Rectal smooth muscle tissue (tissue), 1 donor: ENCODE results near the gene AP4E1.
"Not testable (repeated sequence)": the region's sequence is repeated elsewhere in the genome, so short reads cannot be mapped to it uniquely, and the experiment has no call there.

ENCODE experiments used
- H3K27ac ChIP-seq: one replicate; pipeline ENCODE4 v1.7.0; 2013; ENCODE audit warnings: low read depth, low read length, inconsistent platforms
- H3K27me3 ChIP-seq: one replicate; pipeline ENCODE4 v1.7.0; 2013; ENCODE audit warnings: low read length; ENCODE audit not compliant: control insufficient read depth, insufficient read depth
- H3K36me3 ChIP-seq: one replicate; pipeline ENCODE4 v1.7.0; 2013; ENCODE audit warnings: low read length; ENCODE audit not compliant: control insufficient read depth, insufficient read depth
- H3K4me1 ChIP-seq: one replicate; pipeline ENCODE4 v1.7.0; 2013; ENCODE audit warnings: low read length; ENCODE audit not compliant: control insufficient read depth, insufficient read depth
- H3K4me3 ChIP-seq: one replicate; pipeline ENCODE4 v1.7.0; 2013; ENCODE audit warnings: low read length
- H3K9ac ChIP-seq: one replicate; pipeline ENCODE4 v1.7.0; 2013; ENCODE audit warnings: low read length

The AP4E1 gene

DNA sequence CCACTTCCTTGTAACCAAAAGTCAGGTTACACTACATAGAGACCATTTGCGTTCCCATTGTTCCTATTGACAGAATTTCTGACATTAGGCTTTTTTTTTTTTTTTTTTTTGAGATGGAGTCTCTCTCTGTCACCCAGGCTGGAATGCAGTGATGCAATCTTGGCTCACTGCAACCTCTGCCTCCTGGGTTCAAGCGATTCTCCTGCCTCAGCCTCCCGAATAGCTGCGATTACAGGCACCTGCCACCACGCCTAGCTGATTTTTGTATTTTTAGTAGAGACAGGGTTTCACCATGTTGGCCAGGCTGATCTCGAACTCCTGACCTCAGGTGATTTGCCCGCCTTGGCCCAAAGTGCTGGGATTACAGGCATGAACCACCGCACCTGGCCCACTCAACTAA lies 7.1 kb upstream of the AP4E1 start:
- H3K9ac ChIP-seq, H3K4me3 ChIP-seq, H3K27ac ChIP-seq, H3K27me3 ChIP-seq, H3K4me1 ChIP-seq, H3K36me3 ChIP-seq: not testable (repeated sequence)

DNA sequence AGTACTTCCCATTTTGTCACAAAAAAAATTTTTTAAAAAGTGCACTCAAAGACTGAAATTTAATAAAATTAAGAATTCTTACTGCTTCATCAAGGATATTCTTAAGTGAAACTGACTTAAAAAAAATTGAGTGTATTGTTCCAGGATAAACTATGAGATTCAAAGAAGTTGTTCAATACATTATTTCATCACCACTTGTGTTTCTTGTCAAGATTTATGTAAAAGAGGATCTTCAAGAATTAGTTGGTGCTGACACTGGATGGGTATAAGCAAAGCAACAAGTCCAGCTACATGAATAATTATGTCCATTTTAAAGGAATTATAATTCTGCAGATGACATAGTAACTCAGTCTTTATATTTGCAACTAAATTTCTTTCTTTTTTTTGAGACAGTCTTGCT lies 4.3 kb upstream of the AP4E1 start:
- no peaks in the 10 kb centered on the region for H3K27me3 ChIP-seq
- H3K4me1 ChIP-seq: peaks cover 5% of the 10 kb centered on the region
- H3K9ac ChIP-seq: no peak overlapping the region
- H3K4me3 ChIP-seq: no peak overlapping the region
- H3K27ac ChIP-seq: no peak overlapping the region
- H3K36me3 ChIP-seq: no peaks in the 10 kb centered on the region

DNA sequence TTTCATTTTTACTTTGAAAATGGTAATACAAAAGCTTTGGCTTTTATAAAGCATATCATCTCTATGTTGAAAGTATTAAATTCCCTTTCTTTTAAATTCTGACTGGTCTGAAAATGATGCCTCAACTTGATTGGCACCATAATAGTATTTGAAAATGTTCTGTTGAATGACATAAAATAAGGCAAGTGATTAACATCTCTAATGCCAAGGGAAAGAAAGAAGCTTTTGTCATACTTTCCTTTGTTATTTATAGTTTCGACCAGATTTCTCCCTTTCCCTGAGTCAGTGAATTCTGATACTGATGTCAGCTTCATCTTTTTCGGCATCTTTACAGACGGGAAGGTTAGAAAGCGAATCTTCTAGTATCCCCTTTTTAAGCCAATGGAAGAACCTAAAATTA lies 3.4 kb upstream of the AP4E1 start:
- Histone ChIP-seq H3K36me3 (no peaks in the 10 kb centered on the region), H3K27ac (no peak overlapping the region), H3K4me3 (no peak overlapping the region), H3K27me3 (no peaks in the 10 kb centered on the region), H3K9ac (no peak overlapping the region), H3K4me1 (peaks cover 5% of the 10 kb centered on the region)

DNA sequence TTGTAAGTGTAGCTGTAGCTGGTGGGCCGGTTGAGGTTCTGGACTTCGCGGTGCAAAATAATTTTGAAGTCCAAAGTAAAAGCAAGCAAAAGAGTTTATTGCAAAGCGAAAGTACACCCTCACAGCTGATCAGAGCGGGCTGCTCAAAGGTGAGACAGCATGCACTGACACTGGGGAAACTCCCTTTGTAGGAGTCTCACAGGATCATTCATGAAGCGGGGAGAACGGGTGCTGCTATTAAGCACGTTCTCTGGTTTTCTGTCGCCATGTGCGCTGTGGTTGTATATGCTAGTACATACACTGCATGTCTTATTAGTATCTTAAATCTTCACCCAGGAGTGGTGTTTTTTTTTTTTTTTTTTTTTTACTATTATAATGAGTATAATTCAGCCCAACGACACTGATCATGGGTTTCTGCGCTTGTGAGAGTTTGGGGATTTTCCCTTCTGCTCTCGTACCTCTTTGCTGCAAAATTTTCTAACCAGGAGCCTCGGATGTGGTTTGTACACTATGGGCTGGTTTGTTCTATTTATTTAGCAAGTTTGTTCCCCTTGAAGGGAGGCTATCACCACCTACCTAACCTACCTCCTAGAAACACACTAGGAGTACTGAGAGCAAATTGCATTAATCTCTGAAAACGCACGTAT lies 1.4 kb upstream of the AP4E1 start:
- H3K9ac ChIP-seq: peak overlapping the region; percentile 73
- peaks cover 5% of the 10 kb centered on the region for H3K4me1 ChIP-seq
- H3K36me3 ChIP-seq: no peaks in the 10 kb centered on the region
- H3K27ac ChIP-seq: no peak overlapping the region
- no peaks in the 10 kb centered on the region for H3K27me3 ChIP-seq
- peak overlapping the region; percentile 85 for H3K4me3 ChIP-seq

DNA sequence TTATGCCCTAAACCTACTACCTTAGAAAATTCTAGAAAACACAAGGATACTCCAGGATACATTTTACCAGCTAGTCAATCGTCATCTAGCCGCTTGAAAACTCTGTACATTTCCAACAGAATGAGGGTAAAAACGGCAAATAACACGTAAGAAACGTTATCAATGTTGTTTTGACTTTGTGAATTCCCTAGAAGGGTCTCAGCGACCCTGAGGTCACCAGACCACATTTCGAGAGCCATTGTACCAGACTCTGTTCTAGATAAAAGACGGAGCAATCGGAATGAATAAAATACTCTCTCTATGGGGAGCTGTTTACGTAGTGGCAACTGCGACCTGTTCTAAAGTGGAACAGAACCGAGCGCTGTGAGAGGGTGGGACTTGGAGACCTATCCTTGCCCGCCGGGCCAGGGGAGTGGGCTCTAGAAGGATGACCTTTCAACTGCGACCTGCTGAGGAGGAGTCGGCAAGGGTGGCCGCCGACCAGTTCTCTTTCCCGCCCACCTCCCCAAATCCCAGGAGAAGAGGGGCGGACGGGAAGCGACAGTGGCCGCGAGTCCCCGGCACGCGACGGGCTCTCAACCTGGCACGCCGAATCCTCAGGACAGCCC lies 778 bp upstream of the AP4E1 start:
- H3K27ac ChIP-seq: peak overlapping the region; percentile 87
- H3K4me3 ChIP-seq: peak overlapping the region; percentile 85
- H3K9ac ChIP-seq: peak overlapping the region; percentile 73
- peaks cover 5% of the 10 kb centered on the region for H3K4me1 ChIP-seq
- H3K36me3 ChIP-seq: no peaks in the 10 kb centered on the region
- no peaks in the 10 kb centered on the region for H3K27me3 ChIP-seq

DNA sequence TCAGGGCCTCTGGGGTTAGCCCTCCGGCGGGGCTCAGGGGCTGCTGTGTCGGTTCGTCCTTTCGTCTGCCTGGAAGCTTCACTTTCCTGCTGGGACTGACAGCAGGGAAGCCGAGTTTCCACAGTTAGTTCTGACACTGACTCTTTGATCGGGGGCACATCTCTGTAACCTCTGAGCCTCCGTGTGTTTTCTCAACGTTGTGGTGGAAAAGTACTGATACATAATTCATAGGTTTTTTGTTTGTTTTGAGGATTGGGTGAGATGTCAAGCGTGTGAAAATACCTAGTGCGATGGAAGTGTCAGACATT lies 481 bp downstream of the AP4E1 start:
- Histone ChIP-seq H3K9ac (peak overlapping the region; percentile 74), H3K4me3 (peak overlapping the region; percentile 85), H3K27me3 (no peaks in the 10 kb centered on the region), H3K4me1 (peaks cover 5% of the 10 kb centered on the region), H3K27ac (peak overlapping the region; percentile 87), H3K36me3 (no peaks in the 10 kb centered on the region)

DNA sequence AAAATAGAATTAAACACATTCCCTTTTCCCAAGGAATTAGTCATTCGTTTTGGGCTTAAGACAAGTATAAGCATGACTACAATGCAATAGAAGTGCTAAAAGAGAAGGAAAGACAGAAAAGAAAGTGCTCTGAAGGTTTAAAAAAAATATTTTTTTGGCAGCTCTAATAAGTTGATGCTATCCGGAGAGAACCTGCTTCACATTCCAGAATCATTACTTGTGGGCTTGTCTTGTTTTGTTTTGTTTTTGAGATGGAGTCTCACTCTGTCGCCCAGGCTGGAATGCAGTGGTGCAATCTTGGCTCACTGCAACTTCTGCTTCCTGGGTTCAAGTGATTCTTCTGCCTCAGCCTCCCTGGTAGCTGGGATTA lies 1.9 kb downstream of the AP4E1 start:
- H3K27ac ChIP-seq, H3K36me3 ChIP-seq, H3K9ac ChIP-seq, H3K4me1 ChIP-seq, H3K27me3 ChIP-seq, H3K4me3 ChIP-seq: not testable (repeated sequence)

DNA sequence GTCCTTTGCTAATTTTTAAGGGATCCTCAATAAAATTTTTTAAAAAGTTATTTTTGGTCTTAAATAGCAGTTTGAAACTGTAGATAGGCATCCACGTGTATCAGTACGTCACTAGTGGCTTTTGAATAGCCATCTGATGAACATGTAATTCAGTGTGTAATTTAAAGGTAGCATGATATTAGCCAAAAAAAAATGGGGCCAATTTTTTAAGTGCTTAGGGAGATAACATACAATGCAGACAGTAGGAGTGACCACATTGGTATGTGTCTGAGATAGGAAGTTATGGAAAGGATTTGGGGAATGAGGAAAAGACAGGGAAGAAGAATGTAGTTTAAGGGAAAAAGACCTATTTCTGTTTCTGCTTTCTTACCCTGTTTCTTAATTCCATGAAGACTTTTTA lies 2.5 kb downstream of the AP4E1 start:
- no peak overlapping the region for H3K27ac ChIP-seq
- no peak overlapping the region for H3K4me3 ChIP-seq
- peaks cover 5% of the 10 kb centered on the region for H3K4me1 ChIP-seq
- no peaks in the 10 kb centered on the region for H3K27me3 ChIP-seq
- no peak overlapping the region for H3K9ac ChIP-seq
- peaks cover 3% of the 10 kb centered on the region for H3K36me3 ChIP-seq

DNA sequence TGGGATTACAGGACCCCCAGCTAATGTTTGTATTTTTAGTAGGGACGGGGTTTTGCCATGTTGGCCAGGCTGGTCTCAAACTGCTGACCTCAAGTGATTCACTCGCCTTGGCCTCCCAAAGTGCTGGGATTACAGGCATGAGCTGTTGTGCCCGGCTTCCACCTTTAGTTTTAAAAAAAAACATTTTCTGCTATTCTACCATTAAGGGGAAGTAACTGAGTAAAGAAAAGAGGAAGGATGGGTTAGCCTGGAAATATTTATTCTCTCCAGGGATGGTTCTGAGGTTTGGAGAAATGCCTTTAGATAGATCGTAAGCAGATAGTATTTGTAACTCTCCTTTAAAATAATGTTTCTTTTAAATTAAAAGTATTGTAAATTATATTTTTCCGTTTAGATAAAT lies 3.1 kb downstream of the AP4E1 start:
- Histone ChIP-seq H3K9ac (no peak overlapping the region), H3K4me3 (no peak overlapping the region), H3K27ac (no peak overlapping the region), H3K4me1 (peaks cover 5% of the 10 kb centered on the region), H3K36me3 (peaks cover 3% of the 10 kb centered on the region), H3K27me3 (no peaks in the 10 kb centered on the region)

DNA sequence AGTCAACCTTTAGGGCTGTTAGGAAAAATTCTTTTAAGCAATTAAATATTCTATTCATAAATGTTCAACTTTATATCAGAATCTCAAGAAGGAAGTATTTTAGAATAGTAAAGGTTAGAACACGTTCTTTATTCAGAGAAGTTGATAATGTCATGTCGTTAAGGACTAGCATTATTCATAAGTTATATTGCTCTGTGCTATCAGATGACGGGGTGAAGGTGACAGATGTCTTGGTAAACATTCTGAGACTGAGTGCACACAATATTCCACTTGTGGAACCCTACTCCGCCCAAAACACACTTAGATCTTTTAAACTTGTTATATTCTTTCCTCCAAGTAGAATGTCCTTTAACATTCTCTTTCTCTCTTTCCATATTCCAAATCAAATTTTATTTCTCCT lies 7.9 kb downstream of the AP4E1 start:
- peaks cover 3% of the 10 kb centered on the region for H3K36me3 ChIP-seq
- no peak overlapping the region for H3K27ac ChIP-seq
- H3K9ac ChIP-seq: no peak overlapping the region
- H3K4me3 ChIP-seq: no peak overlapping the region
- no peaks in the 10 kb centered on the region for H3K4me1 ChIP-seq
- no peaks in the 10 kb centered on the region for H3K27me3 ChIP-seq

DNA sequence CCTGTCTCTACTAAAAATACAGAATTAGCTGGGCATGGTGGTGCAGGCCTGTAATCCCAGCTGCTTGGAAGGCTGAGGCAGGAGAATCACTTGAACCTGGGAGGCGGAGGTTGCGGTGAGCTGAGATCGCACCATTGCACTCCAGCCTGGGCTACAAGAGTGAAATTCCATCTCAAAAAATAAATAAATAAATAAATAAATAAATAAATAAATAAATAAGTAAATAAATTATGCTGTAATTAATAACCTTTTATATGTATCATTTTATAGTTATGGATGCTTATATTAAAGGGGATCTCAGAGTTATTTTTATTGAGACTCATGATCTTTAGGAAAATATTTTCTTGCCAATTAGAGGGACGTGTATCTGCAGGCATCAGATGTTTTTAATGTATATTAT lies 10.9 kb downstream of the AP4E1 start:
- not testable (repeated sequence) for H3K4me3 ChIP-seq, H3K27me3 ChIP-seq, H3K4me1 ChIP-seq, H3K36me3 ChIP-seq, H3K27ac ChIP-seq, H3K9ac ChIP-seq

DNA sequence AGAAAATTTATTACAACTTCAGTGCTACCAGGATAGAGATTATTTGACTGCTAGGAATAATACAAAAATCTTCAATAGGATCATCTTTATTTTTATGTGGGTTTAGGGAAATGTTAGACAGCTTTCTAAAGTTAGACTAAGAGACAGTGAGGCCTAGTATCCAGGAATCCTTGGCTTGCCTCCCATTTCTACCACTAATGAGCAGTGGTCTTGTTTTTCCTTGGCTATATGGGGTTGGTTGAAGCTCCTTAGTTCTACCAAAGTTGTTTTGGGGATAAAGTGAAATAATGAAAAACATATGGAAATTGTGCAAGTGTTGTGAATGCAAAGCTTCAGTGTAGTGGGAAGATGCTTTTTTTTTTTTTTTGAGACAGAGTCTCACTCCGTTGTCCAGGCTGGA lies 16.8 kb downstream of the AP4E1 start:
- peaks cover 4% of the 10 kb centered on the region for H3K36me3 ChIP-seq
- H3K4me3 ChIP-seq: no peak overlapping the region
- H3K4me1 ChIP-seq: no peaks in the 10 kb centered on the region
- H3K27ac ChIP-seq: no peak overlapping the region
- H3K9ac ChIP-seq: no peak overlapping the region
- no peaks in the 10 kb centered on the region for H3K27me3 ChIP-seq

DNA sequence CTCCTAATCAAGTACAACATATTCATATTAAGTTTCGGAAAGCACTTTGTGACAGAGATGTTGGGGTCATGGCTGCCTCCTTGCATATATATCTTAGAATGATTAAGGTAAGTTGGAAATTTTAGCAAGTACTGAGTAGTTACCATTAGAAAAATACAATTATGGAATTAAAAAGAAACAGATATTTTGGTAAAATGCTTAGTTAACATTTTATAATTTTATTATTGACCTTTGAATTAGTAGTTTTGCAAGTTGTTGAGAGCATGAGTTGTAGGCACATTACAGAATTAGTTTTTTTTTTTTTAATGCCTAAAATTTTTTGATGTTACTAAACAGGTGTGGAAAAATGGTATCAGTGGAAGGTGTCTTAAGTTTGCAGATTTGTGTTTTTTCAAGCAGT lies 20.6 kb downstream of the AP4E1 start:
- no peak overlapping the region for H3K27ac ChIP-seq
- H3K36me3 ChIP-seq: peaks cover 4% of the 10 kb centered on the region
- no peak overlapping the region for H3K9ac ChIP-seq
- no peaks in the 10 kb centered on the region for H3K27me3 ChIP-seq
- H3K4me3 ChIP-seq: no peak overlapping the region
- no peaks in the 10 kb centered on the region for H3K4me1 ChIP-seq
